Measurements from ENCODE around the gene CRADD.
A peak's percentile ranks its signal among the peaks of the same experiment; 100 is the strongest.
"Not testable (repeated sequence)": the region's sequence is repeated elsewhere in the genome, so short reads cannot be mapped to it uniquely, and the experiment has no call there.

The CRADD gene

GRCh38 chr12:93788853-93789252, 111.7 kb downstream of the CRADD start:
- no peak for DNase-seq

DNA sequence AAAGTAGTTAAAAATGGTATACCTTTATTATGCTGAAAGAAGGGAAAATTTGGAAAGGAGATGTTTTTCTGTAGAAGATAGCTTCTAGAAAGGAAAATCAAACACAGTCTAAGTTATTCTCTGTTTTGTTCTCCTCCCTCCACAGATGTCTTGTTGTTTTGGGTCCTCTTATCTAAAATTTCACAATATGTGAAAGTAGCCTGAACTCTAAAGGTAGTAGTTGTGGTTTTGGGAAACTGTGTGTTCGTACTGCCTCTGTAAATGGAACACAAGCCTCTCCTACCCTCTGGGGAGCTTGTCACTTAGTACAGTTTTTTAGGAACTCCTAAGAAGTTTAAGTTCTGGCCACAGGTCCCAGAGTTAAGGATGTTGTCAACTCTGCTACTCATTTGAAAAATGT, 112.6 kb downstream of the CRADD start:
- DNase-seq, result no peak

GRCh38 chr12:93790472-93791152, 113.4 kb downstream of the CRADD start:
- DNase-seq, result peak; percentile 62

DNA sequence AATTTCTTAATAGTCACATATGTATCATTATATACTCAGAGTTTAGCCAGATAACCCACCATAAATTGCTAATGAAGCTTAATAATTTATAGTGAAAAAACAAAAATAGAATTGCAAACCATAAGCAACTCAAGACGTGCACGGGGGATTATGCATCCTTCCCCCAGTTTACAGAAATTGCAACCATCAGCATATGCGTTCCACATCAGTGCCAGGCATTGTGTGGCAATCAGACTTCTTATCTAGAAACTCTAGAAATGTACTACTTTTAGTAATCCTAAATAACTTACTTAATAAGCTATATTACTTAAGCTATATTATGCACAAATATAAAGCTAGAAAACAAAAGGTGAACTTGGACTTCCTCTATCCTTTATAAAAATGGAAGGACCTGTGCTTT, 115.8 kb downstream of the CRADD start:
- no peak for DNase-seq

DNA sequence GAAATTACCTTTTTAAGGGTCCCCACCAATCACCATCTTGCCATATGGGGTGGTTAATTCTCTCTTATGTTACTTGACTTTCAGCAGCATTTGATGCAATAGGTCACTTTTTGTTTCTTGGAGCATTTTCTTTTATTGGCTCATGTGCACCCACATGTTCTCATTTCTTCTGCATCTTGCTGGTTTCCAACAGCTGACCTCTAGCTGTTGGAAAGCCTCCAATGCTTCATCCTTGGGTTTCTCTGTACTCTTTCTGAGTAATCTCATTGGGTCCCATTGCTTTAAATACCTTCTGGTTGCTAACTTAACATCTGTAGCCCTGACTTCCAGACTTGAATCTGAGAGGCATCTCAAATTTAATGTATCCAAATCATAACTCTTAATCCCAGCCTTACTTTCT, 116.8 kb downstream of the CRADD start:
- DNase-seq, result no peak

DNA sequence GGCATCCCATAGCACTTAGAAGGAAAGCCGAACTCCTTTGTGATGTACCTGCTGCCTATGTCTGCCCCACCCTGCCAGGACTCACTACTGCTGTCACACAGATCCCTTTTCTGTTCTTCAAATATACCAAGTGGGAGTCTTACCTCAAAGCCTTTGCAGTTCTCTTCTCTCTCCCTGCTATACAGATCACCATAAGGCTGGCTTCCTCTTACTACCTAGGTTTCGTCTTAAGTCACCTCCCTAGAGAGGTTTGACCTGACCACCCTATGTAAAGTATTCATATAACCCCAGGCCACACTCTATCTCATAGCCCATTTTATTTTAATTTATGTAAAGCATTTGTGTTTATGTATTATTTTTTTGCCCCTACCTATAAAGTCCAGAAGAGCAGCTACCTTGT, 117.6 kb downstream of the CRADD start:
- DNase-seq, result no peak

- no peak for DNase-seq
These were observed 118.2 kb downstream of the CRADD start for GRCh38 chr12:93795352-93795751.

DNA sequence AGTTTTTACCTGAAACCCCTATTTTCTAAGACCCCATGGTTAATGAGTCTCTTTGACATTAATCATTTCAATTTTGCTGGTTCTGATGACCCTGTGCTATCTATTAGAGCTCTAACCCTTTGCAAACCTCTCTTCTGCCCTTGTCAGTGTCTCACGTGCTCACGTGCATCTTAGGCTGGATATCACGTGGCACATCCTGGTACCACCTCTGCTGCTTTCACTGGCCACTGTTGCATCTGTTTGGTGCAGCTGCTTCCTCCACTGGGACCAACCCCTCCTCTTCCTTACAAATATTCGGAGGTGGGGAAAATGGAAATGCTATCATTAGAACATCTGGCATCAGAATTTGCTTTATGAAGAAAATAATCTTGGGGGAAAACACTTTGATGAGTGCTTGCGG, 119.6 kb downstream of the CRADD start:
- DNase-seq, result peak; percentile 17

- DNase-seq, result peak; percentile 53
These were observed 121.3 kb downstream of the CRADD start for GRCh38 chr12:93798279-93799151.

- DNase-seq, result not testable (repeated sequence)
These were observed 124.5 kb downstream of the CRADD start for GRCh38 chr12:93801666-93802065.

DNA sequence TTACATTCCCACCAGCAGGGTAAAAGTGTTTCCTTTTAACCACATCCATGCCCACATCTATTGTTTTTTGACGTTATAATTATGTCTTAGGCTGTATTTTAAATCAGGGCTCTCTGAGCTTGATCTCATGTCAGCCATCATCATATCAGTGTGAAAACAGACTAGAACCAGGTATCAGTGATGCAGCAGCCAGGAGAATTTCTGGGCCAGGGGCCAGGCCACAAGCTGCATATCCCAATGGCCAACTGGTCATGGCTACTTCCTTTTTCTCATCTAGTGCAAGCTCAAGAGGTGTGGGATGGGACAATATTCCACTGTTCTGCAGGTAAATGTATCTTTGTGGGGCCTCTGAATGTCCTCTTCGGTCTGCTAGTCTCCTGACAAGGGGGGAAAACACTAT, 125.1 kb downstream of the CRADD start:
- DNase-seq, result no peak

GRCh38 chr12:93802698-93803423, 125.7 kb downstream of the CRADD start:
- DNase-seq, result peak; percentile 24

DNA sequence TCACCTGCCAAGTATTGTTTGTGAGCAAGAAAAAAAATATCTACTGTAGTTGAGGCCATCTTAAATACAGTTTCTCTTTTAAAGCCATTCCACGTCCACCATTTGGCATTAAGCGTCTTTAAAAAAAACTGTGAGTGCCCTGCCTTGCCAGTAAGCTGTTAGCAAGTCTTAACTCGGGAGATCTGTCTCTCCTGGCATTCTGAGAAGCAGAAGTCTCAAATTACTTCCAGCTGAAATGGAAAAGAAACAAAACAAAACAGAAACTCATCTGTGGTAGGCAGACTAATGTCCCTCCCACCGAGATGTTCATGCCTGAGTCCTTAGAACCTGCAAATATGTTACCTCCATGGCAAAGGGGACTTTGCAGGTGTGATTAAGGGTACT, 126.2 kb downstream of the CRADD start:
- peak; percentile 24 for DNase-seq

DNA sequence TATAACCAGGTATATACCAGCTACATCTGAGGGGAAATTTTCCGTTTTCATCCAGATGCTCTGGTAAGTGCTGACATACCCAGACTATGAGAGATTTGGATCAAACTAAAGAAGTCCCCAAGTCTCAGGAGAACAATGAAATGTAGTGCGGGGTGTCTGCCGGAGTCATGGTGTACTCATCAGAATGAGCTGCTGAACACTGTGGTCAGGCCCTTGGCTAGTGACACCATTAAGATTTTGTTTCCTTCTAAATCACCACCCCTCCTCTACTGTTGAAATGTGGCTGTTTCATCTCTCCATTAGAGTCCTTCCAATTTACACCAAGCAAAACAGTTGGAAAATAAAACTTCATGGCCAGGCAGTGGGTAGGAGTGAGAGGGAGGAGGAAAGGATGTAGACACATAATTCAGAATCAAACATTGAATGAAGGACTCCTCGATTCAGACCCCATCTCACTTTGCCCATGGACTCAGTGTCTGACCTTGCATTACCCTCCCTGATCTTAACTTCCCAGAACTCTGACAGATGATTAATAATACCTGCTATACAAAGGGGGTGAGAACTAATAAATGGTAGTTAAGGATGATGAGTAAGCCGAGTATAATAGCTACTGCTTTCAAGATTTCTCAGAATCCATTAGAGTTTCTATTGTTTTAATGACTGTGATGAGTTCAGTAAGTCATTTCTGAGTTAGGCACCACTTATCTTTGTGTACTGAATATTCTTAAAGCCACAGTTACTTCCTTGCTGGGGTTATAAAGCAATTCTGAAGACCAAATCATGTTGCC, 127.4 kb downstream of the CRADD start:
- DNase-seq, result peak; percentile 49

GRCh38 chr12:93805736-93806141, 128.6 kb downstream of the CRADD start:
- peak; percentile 26 for DNase-seq

DNA sequence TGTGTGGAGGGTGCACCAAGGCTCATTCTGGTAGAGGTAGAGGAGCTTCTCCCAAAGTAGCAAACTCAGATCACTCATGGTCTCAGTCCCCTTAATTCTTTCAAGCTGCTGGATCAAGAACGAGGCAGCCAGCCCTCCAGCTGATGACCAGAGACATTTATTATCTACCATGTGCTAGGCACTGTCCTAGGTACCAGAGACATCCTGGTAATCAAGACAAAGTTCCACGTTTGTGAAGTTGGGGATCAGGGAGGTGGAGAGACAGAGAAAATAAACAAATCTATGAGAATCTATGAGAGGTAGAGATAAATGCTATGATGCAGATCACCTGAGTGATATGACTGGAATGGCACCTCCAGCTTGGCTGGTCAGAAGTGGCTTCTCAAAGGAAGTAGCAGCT, 130.2 kb downstream of the CRADD start:
- no peak for DNase-seq

DNA sequence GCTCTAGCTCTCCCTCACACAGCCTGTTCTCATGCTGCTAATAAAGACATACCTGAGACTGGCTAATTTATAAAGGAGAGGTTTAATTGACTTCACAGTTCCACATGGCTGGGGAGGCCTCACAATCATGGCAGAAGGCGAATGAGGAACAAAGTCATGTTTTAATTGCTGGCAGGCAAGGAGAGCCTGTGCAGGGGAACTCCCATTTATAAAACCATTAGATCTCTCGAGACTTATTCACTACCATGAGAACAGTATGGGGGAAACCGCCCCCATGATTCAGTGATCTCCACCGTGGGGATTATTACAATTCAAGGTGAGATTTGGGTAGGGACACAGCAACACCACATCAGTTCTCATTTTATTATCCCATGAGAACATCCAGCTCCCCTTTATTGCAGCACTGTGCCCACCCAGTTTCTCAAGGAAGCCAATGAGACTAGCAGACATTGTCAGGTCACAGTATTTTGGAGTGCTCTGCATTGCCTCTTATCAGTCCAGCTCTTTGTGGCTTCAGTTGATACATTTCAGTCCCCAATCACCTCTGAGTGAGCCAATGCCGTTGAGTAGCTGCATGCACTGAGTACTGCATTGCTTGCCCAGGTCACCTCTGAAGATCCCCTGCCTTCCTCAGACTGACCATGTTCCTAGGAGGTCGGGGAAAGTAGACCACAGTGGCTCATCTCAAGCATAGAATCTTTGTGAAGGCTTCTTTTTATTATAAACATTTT, 131.2 kb downstream of the CRADD start:
- DNase-seq, result no peak

- no peak for DNase-seq
These were observed 135.5 kb downstream of the CRADD start for GRCh38 chr12:93812626-93813025.

- DNase-seq, result no peak
These were observed 136.0 kb downstream of the CRADD start for GRCh38 chr12:93813186-93813585.

GRCh38 chr12:93813972-93814821, 137.0 kb downstream of the CRADD start:
- DNase-seq, result peak; percentile 24

DNA sequence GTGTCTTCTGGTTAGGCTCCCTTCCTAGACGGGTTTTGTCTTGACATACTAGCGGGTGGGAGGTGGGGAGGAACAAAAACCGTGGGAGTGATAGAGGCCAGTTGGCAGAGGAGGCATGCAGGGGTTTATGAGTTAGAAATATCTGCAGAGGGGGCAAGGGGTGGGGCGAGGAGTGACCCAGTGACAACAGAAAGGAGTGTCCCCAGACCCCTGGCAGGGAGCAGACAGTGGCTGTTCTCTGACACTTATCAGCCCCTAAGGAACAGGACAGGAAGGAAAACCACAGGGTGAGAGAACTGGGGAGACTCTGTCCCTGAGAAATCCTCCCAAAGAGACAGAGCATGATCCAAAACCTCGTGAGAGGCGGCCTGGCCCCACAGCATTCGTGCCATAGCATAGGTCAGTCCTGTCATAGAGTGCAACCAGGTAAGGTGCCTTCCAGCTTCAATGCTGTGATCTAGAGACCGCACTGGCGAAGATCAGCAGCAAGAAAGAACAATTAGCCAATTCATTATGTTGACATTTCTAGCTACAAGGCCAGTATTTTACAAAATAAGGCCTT, 141.4 kb downstream of the CRADD start:
- peak; percentile 45 for DNase-seq
